CD14-positive monocyte (primary cell): ENCODE results near the gene RAD23A. TPM values are rescaled to one million over a fixed set of nuclear protein-coding genes. Genes with fewer than 3 reads are reported as not detected.

Source experiments
- DNase-seq, 3 donors: peaks; one replicate each; pipeline ENCODE4 v3.0.0-alpha.2; 2011 to 2022
- H2AFZ ChIP-seq: 2 replicates; pipeline ENCODE4 v1.6.0; 2012; ENCODE audit warnings: mild to moderate bottlenecking, low read depth, low read length, inconsistent platforms; ENCODE audit not compliant: insufficient read depth, poor library complexity, severe bottlenecking
- H3K27ac ChIP-seq, 2 donors: 1 replicate in 1 of 2; 2 replicates in 1 of 2; pipeline ENCODE4 v1.5.1; 2012 to 2013; ENCODE audit warnings: low read length in 2 of 2, control low read depth in 1 of 2, inconsistent platforms in 1 of 2, low read depth in 1 of 2, mild to moderate bottlenecking in 1 of 2
- H3K27me3 ChIP-seq, 2 donors: one replicate each; pipeline versions ENCODE4 v1.6.0 to v1.6.1; 2011 to 2013; ENCODE audit warnings: low read length in 2 of 2; ENCODE audit not compliant: control insufficient read depth in 2 of 2, insufficient read depth in 2 of 2
- H3K36me3 ChIP-seq, 2 donors: replicated peaks in 1 of 2; 1 replicate in 1 of 2; 2 replicates in 1 of 2; pipeline versions ENCODE4 v1.5.1 to v1.6.1; 2012 to 2013; ENCODE audit warnings: low read length in 2 of 2, control low read depth in 1 of 2, inconsistent platforms in 1 of 2, mild to moderate bottlenecking in 1 of 2; ENCODE audit not compliant: insufficient read depth in 2 of 2, control insufficient read depth in 1 of 2
- H3K4me1 ChIP-seq, 2 donors: 1 replicate in 1 of 2; 2 replicates in 1 of 2; pipeline versions ENCODE4 v1.5.1 to v1.6.1; 2012 to 2013; ENCODE audit warnings: low read length in 2 of 2, control low read depth in 1 of 2, inconsistent platforms in 1 of 2, mild to moderate bottlenecking in 1 of 2, moderate library complexity in 1 of 2; ENCODE audit not compliant: insufficient read depth in 2 of 2, control insufficient read depth in 1 of 2
- H3K4me2 ChIP-seq: replicated peaks from 2 replicates; pipeline ENCODE3; 2012; ENCODE audit warnings: low read length, moderate library complexity, mild to moderate bottlenecking; ENCODE audit not compliant: poor library complexity, severe bottlenecking; ENCODE audit errors: extremely low read depth
- H3K4me3 ChIP-seq, 3 experiments: fragments of 200-600 bp in 1 of 3; sonication (generic) in 1 of 3; replicated peaks in 1 of 3; 1 replicate in 2 of 3; 2 replicates in 1 of 3; pipeline ENCODE4 v1.5.1; 2011 to 2013; ENCODE audit warnings: low read length in 3 of 3, mild to moderate bottlenecking in 3 of 3, control low read depth in 2 of 3, low read depth in 2 of 3, inconsistent platforms in 1 of 3, moderate library complexity in 1 of 3
- H3K79me2 ChIP-seq: 2 replicates; pipeline ENCODE4 v1.6.0; 2012; ENCODE audit warnings: mild to moderate bottlenecking, control low read depth, inconsistent platforms, low read length, moderate library complexity; ENCODE audit not compliant: insufficient read depth
- H3K9ac ChIP-seq: 2 replicates; pipeline ENCODE4 v1.6.0; 2017; ENCODE audit warnings: low read length, mild to moderate bottlenecking; ENCODE audit not compliant: insufficient read depth, poor library complexity, severe bottlenecking
- H3K9me3 ChIP-seq, 2 donors: replicated peaks in 1 of 2; 1 replicate in 1 of 2; 2 replicates in 1 of 2; pipeline versions ENCODE4 v1.5.1 to v1.6.1; 2012 to 2013; ENCODE audit warnings: low read length in 2 of 2, control low read depth in 1 of 2; ENCODE audit not compliant: control insufficient read depth in 1 of 2, insufficient read depth in 1 of 2
- H4K20me1 ChIP-seq: 2 replicates; pipeline ENCODE4 v1.6.0; 2012; ENCODE audit warnings: mild to moderate bottlenecking, low read length, control low read depth, moderate library complexity; ENCODE audit not compliant: insufficient read depth
- H3K27ac Mint-ChIP-seq, 7 donors: one replicate each; pipeline ENCODE4 v1.8.0; 2020; ENCODE audit warnings: mild to moderate bottlenecking in 7 of 7, mixed read lengths in 7 of 7, moderate library complexity in 6 of 7, inconsistent platforms in 2 of 7
- H3K27me3 Mint-ChIP-seq, 3 donors: one replicate each; pipeline ENCODE4 v1.8.0; 2021 to 2022; ENCODE audit warnings: low read depth in 3 of 3, mild to moderate bottlenecking in 3 of 3, mixed read lengths in 3 of 3, moderate library complexity in 3 of 3, inconsistent platforms in 1 of 3
- H3K36me3 Mint-ChIP-seq, 2 donors: one replicate each; pipeline ENCODE4 v1.8.0; 2020; ENCODE audit warnings: mixed read lengths in 2 of 2, inconsistent platforms in 1 of 2, mild to moderate bottlenecking in 1 of 2
- H3K4me1 Mint-ChIP-seq: one replicate; pipeline ENCODE4 v1.8.0; 2020; ENCODE audit warnings: mild to moderate bottlenecking, mixed read lengths
- H3K4me3 Mint-ChIP-seq, 2 donors: one replicate each; pipeline ENCODE4 v1.8.0; 2020; ENCODE audit warnings: mild to moderate bottlenecking in 2 of 2, mixed read lengths in 2 of 2, moderate library complexity in 1 of 2
- H3K9me3 Mint-ChIP-seq, 7 donors: one replicate each; pipeline ENCODE4 v1.8.0; 2020 to 2022; ENCODE audit warnings: mixed read lengths in 7 of 7, mild to moderate bottlenecking in 6 of 7, moderate library complexity in 6 of 7, inconsistent platforms in 2 of 7
- WGBS: methylation state at CpG from one replicate; pipeline ENCODE4 v1.1.5; 2013; ENCODE audit warnings: missing lambda C conversion rate; ENCODE audit not compliant: insufficient coverage; 5-methylcytosine and 5-hydroxymethylcytosine counted together
- intact Hi-C, 2 donors: fragments of 100-400 bp; cut with micrococcal nuclease; formaldehyde crosslinking; loops; one replicate each; pipeline versions ENCODE4 v1.15.0 to v1.15.1; 2023
- polyA plus RNA-seq, 3 donors: library from polyadenylated mRNA; depleted of rRNA in 1 of 3; unstranded in 2 of 3; stranded (reverse) in 1 of 3; fragments of 300-500 nt in 2 of 3; fragments of >200 nt in 1 of 3; fragmentation: Illumina TruSeq in 2 of 3; gene quantifications; 1 replicate in 2 of 3; 2 replicates in 1 of 3; pipeline ENCODE4 v1.2.3, GENCODE V29; 2012 to 2021
- TF ChIP-seq, protein P1 (sequence below): fragments of 200-600 bp; IDR thresholded peaks from one replicate; pipeline ENCODE4 v1.8.0; 2022; ENCODE audit warnings: antibody characterized with exemption, mild to moderate bottlenecking

The RAD23A gene
- polyA plus RNA-seq, 3 donors = 45.5 to 88.0 (median 55.3) TPM

DNA sequence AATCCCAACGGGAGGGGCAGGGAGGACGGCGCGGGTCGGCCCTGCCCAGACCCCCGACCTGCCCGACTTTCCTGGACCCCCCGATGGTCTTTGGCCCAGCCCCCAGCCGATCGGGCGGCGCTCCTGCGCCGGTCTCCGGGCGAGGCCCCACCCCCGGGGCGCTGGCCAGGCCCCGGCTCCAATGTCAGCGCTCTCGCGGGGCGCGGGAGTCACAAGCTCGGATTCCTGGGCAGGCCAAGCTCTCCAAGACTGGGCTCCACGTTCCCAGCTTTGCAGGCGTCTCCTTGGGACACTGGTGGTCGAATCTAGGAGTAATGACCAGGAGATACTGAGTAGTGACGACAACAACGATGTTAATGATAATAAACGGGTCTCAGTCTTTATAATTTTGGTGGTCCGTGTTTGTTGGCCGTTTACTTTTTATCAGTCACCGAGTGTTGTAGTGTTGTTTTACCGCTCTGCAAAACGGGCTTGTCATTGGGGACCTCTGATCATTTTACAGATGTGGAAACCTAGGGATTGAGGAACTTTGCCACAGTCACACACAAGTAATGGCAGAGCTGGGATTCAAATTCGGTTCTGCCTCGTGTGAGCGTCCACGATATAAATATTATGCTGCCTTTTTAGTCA, 545 bp downstream of the RAD23A start:
- H3K27ac ChIP-seq = peak overlapping the region; percentile 78 to 93
- H3K79me2 ChIP-seq = peaks cover 64% of the 10 kb centered on the region
- no peaks in the 10 kb centered on the region for H3K27me3 ChIP-seq
- Mint-ChIP-seq H3K36me3 (peaks cover 61 to 73% of the 10 kb centered on the region in 2 donors), H3K27me3 (no peaks in the 10 kb centered on the region), H3K27ac (peak overlapping the region; percentile 89 to 95 (median 93)), H3K9me3 (no peaks in the 10 kb centered on the region), H3K4me3 (peak overlapping the region; percentile 86 to 91), H3K4me1 (peaks cover 41% of the 10 kb centered on the region)
- under 1% methylated on average over 36 of the region's 40 CpGs for WGBS
- TF ChIP-seq, protein P1, sequence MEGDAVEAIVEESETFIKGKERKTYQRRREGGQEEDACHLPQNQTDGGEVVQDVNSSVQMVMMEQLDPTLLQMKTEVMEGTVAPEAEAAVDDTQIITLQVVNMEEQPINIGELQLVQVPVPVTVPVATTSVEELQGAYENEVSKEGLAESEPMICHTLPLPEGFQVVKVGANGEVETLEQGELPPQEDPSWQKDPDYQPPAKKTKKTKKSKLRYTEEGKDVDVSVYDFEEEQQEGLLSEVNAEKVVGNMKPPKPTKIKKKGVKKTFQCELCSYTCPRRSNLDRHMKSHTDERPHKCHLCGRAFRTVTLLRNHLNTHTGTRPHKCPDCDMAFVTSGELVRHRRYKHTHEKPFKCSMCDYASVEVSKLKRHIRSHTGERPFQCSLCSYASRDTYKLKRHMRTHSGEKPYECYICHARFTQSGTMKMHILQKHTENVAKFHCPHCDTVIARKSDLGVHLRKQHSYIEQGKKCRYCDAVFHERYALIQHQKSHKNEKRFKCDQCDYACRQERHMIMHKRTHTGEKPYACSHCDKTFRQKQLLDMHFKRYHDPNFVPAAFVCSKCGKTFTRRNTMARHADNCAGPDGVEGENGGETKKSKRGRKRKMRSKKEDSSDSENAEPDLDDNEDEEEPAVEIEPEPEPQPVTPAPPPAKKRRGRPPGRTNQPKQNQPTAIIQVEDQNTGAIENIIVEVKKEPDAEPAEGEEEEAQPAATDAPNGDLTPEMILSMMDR = no peak
- peaks cover 50 to 73% of the 10 kb centered on the region in 2 donors for H3K36me3 ChIP-seq
- H3K4me3 ChIP-seq = peak overlapping the region; percentile 50 to 95 (median 77)
- peak overlapping the region; percentile 94 for H3K9ac ChIP-seq
- intact Hi-C loops = loop anchor here in 1 of 2 donors (5.0 kb wide), 1 partner anchor 206 kb away; the partner anchor contains the start of genes IER2 and STX10
- peaks cover 30% of the 10 kb centered on the region for H4K20me1 ChIP-seq
- peaks cover 26 to 56% of the 10 kb centered on the region in 2 donors for H3K4me1 ChIP-seq
- peak; percentile 56 to 70 (median 60) for DNase-seq
- peak overlapping the region; percentile 3 for H2AFZ ChIP-seq
- no peaks in the 10 kb centered on the region for H3K9me3 ChIP-seq
- peak overlapping the region; percentile 81 for H3K4me2 ChIP-seq

GRCh38 chr19:12946731-12947496, 1.3 kb downstream of the RAD23A start:
- Mint-ChIP-seq H3K36me3 (peaks cover 63 to 73% of the 10 kb centered on the region in 2 donors), H3K4me3 (peak overlapping the region; percentile 86 to 91), H3K27me3 (no peaks in the 10 kb centered on the region), H3K4me1 (peaks cover 43% of the 10 kb centered on the region), H3K27ac (peak overlapping the region; percentile 89 to 95 (median 93)), H3K9me3 (no peaks in the 10 kb centered on the region)
- H3K4me1 ChIP-seq = peaks cover 26 to 51% of the 10 kb centered on the region in 2 donors
- intact Hi-C loops = loop anchor here in 1 of 2 donors (5.0 kb wide), 1 partner anchor 205 kb away; the partner anchor contains the start of genes IER2 and STX10
- no peaks in the 10 kb centered on the region for H3K27me3 ChIP-seq
- peaks cover 48 to 73% of the 10 kb centered on the region in 2 donors for H3K36me3 ChIP-seq
- WGBS = 60% methylated on average over 1 of the region's 14 CpGs
- TF ChIP-seq, protein P1 = no peak
- no peak overlapping the region for H2AFZ ChIP-seq
- H3K27ac ChIP-seq = peak overlapping the region; percentile 78 to 93
- H3K4me2 ChIP-seq = peak overlapping the region; percentile 81
- H3K9ac ChIP-seq = peak overlapping the region; percentile 94
- H4K20me1 ChIP-seq = peaks cover 23% of the 10 kb centered on the region
- peaks cover 60% of the 10 kb centered on the region for H3K79me2 ChIP-seq
- DNase-seq = no peak
- peak overlapping the region; percentile 50 to 95 (median 77) for H3K4me3 ChIP-seq
- H3K9me3 ChIP-seq = no peaks in the 10 kb centered on the region
